Raji (cell line): ENCODE results near the gene PPP1R11.

Experiments
- POLR2A ChIP-seq: IDR thresholded peaks from 2 replicates; pipeline ENCODE4 v1.6.1; 2011; ENCODE audit warnings: low read depth, low read length, control low read depth; ENCODE audit not compliant: insufficient read depth

The PPP1R11 gene

GRCh38 chr6:30053682-30054081 lies 13.3 kb upstream of the PPP1R11 start:
- TF ChIP-seq POLR2A, result no peak

- no peak for TF ChIP-seq POLR2A
Observed at GRCh38 chr6:30055513-30055912, 11.5 kb upstream of the PPP1R11 start.

- TF ChIP-seq POLR2A, result no peak
Observed at GRCh38 chr6:30060606-30061091, 6.3 kb upstream of the PPP1R11 start.

- TF ChIP-seq POLR2A, result peak; percentile 95
Observed at GRCh38 chr6:30061092-30061857, 5.7 kb upstream of the PPP1R11 start, which contains the start of gene POLR1H. TSS of gene POLR1H (plus strand) at chr6:30061265. CDS start at chr6:30061525, 260 bp downstream.

- no peak for TF ChIP-seq POLR2A
Observed at GRCh38 chr6:30061858-30062458, 5.0 kb upstream of the PPP1R11 start.

- TF ChIP-seq POLR2A, result no peak
Observed at GRCh38 chr6:30062471-30063178, 4.4 kb upstream of the PPP1R11 start.

GRCh38 chr6:30063315-30063714 lies 3.7 kb upstream of the PPP1R11 start:
- TF ChIP-seq POLR2A, result no peak

GRCh38 chr6:30066082-30066481 lies 916 bp upstream of the PPP1R11 start:
- TF ChIP-seq POLR2A, result no peak

- no peak for TF ChIP-seq POLR2A
Observed at GRCh38 chr6:30067460-30068139, 602 bp downstream of the PPP1R11 start.

GRCh38 chr6:30071081-30071818 lies 4.3 kb downstream of the PPP1R11 start:
- TF ChIP-seq POLR2A, result no peak

GRCh38 chr6:30071858-30072257 lies 4.9 kb downstream of the PPP1R11 start:
- TF ChIP-seq POLR2A, result no peak

GRCh38 chr6:30073489-30074235 lies 6.7 kb downstream of the PPP1R11 start:
- TF ChIP-seq POLR2A, result no peak

GRCh38 chr6:30074331-30075093 lies 7.5 kb downstream of the PPP1R11 start:
- TF ChIP-seq POLR2A, result no peak
